Measurements from ENCODE around the gene SPG21. TPM values are rescaled to one million over a fixed set of nuclear protein-coding genes. Genes with fewer than 3 reads are reported as not detected.

The SPG21 gene
- total RNA-seq (2022; extraction: Qiagen RNA extraction): 112 to 127 TPM (median 119 TPM) in 5 replicates

GRCh38 chr15:64989416-64990167 is at the start of gene SPG21:
TSS of gene SPG21 (minus strand) at chr15:64989914. CDS start at chr15:64983569, 6,345 bp downstream.

GRCh38 chr15:65028921-65029735 is 39.4 kb upstream of the SPG21 start, which contains the start of gene MTFMT:
TSS of gene MTFMT (minus strand) at chr15:65029639. CDS start at chr15:65029613, 26 bp downstream.

Other genes with a start within 250 kb of the SPG21 start
- 5.9 to 8.8 TPM (median 8.3 TPM) in 5 replicates for gene RBPMS2, start 214.3 kb downstream of the SPG21 start, total RNA-seq (2022; extraction: Qiagen RNA extraction)
- 9.8 to 17.7 TPM (median 16.7 TPM) in 5 replicates for gene PIF1, start 164.3 kb downstream of the SPG21 start, total RNA-seq (2022; extraction: Qiagen RNA extraction)
- gene PLEKHO2, start 148.0 kb downstream of the SPG21 start, total RNA-seq (2022; extraction: Qiagen RNA extraction): 6.3 to 7.7 TPM (median 6.4 TPM) in 5 replicates
- 1.7 to 1.9 TPM (median 1.7 TPM) in 5 replicates for gene ANKDD1A, start 78.0 kb downstream of the SPG21 start, total RNA-seq (2022; extraction: Qiagen RNA extraction)
- 23.9 to 27.5 TPM (median 24.8 TPM) in 5 replicates for gene MTFMT, start 39.7 kb upstream of the SPG21 start, total RNA-seq (2022; extraction: Qiagen RNA extraction)
- 13.6 to 18.9 TPM (median 16.4 TPM) in 5 replicates for gene SLC51B, start 55.5 kb upstream of the SPG21 start, total RNA-seq (2022; extraction: Qiagen RNA extraction)
- gene RASL12, start 78.1 kb upstream of the SPG21 start, total RNA-seq (2022; extraction: Qiagen RNA extraction): 0.08 to 0.18 TPM (median 0.09 TPM) in 5 replicates
- not detected in 5 replicates for gene KBTBD13, start 86.8 kb upstream of the SPG21 start, total RNA-seq (2022; extraction: Qiagen RNA extraction)
- gene UBAP1L, start 125.3 kb upstream of the SPG21 start, total RNA-seq (2022; extraction: Qiagen RNA extraction): 0.53 to 0.97 TPM (median 0.84 TPM) in 5 replicates
- gene PDCD7, start 143.9 kb upstream of the SPG21 start, total RNA-seq (2022; extraction: Qiagen RNA extraction): 25.7 to 27.3 TPM (median 26.4 TPM) in 5 replicates
- 34.8 to 60.4 TPM (median 45.5 TPM) in 5 replicates for gene CLPX, start 195.4 kb upstream of the SPG21 start, total RNA-seq (2022; extraction: Qiagen RNA extraction)
- gene CILP, start 221.6 kb upstream of the SPG21 start, total RNA-seq (2022; extraction: Qiagen RNA extraction): 0.40 to 0.60 TPM (median 0.46 TPM) in 5 replicates

Measured in A549 treated with AZD2906 at 1 μM for 4 hours (cell line).